ENCODE results near the gene SLC26A6. TPM values are rescaled to one million over a fixed set of nuclear protein-coding genes. Genes with fewer than 3 reads are reported as not detected.

SLC26A6 gene
- total RNA-seq, 4 donors from 2014 or later: 6.1 to 17.3 (median 10.1) TPM

DNA sequence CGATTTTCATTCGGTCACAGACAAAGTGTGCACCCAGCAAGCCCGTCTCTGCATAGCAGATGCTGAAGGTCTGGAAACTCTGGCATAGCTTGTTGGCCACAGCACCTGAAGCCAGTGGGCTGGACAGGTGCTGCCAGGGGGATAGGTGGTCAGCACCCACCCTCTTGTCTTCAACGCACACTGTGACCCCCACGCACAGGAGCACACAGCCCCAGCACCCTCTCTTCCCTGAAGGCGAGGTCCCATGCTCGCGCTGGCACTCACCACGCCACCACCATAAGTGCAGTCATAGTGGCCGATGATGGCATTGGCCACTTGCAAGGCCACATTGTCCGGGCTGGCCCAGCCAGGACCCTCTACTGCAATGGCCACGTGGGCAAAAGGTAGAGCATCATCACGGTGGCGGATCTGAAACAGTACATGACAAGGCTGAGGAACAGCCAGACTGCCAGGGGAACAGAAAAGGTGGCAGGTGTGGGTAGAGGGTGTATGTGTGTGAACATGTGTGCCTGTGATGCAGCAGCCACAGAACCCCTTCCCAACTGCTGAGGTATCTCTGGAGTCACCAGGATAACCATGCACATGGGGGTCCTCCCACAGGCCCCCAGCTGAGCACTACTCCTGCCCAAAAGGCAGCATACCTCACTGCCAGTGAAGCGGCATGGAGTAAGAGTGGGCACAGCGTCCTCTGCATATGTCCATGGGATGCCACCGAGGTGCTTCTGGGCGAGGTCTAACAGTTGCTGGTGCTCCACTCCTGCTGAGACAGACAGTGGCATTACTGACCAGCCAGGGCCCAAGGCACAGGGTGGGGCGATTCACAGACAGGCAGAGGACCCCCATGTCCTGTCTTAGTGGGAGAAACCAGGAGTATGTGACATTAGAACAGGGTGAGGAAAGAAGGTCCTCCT is 34.3 kb downstream of the SLC26A6 start:
- H3K36me3 ChIP-seq: peaks cover 0 to 61% of the 10 kb centered on the region in 2 donors
- ATAC-seq (peak in 1 of 2 donors; percentile 1), DNase-seq (no peak)
- H3K9me3 ChIP-seq: no peaks in the 10 kb centered on the region
- in situ Hi-C loops (cut with MboI; ENCODE audit: low sequenced_read_pairs in 4 of 4): no loop called here
- no peaks in the 10 kb centered on the region for H3K27me3 ChIP-seq
- intact Hi-C loops (cut with DNase I; ENCODE audit: low total_unique reads): loop anchor here (1.0 kb wide), 1 partner anchor 41 kb away; no protein-coding TSS in a partner anchor
- peak overlapping the region; percentile 85 to 98 (median 92) for H3K27ac ChIP-seq
- TF ChIP-seq, protein P1, sequence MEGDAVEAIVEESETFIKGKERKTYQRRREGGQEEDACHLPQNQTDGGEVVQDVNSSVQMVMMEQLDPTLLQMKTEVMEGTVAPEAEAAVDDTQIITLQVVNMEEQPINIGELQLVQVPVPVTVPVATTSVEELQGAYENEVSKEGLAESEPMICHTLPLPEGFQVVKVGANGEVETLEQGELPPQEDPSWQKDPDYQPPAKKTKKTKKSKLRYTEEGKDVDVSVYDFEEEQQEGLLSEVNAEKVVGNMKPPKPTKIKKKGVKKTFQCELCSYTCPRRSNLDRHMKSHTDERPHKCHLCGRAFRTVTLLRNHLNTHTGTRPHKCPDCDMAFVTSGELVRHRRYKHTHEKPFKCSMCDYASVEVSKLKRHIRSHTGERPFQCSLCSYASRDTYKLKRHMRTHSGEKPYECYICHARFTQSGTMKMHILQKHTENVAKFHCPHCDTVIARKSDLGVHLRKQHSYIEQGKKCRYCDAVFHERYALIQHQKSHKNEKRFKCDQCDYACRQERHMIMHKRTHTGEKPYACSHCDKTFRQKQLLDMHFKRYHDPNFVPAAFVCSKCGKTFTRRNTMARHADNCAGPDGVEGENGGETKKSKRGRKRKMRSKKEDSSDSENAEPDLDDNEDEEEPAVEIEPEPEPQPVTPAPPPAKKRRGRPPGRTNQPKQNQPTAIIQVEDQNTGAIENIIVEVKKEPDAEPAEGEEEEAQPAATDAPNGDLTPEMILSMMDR (IDR thresholded peaks at IDR 0.05 in 4 of 5, conservative IDR thresholded peaks at IDR 0.05 in 1 of 5): no peak
- TF ChIP-seq POLR2A (IDR thresholded peaks at IDR 0.05): no peak
- no peak overlapping the region for H3K4me3 ChIP-seq
- peaks cover 53 to 67% of the 10 kb centered on the region in 2 donors for H3K4me1 ChIP-seq

DNA sequence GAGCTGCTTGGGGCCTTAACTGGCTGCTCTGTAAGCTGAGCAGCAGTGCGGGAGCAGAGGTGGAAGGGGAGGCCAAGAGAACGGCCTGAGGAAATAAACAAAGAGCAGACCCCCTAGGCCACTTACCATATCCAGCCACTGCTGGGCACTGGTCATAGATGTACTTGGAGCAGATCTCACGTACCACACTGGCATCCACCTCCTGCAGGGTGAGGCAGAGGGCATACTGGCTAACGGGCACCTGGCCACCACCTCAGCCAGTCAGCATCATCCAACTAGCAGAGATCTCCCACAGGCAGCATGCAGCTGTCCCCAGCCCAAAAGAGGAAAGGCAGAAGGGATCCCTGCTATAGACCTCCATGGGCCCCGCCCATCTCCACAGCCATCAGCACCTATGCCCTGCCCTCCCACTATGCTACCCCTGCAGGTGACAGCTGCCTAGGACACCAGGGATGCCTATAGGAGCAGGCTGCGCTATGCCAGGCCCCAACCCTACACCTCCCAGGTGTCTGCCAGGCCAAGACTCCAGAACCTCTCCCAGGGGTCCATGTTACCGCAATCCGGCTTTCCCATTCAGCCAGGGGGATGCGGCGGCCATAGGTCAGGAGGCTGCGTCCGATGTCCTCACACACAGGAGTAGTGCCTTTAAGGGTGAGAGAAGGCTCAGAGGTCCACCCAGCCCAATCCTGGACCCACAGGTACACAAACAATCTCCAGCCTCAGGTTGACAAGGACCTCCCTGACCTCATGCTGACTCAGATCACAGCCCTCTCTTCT is 35.6 kb downstream of the SLC26A6 start:
- Histone ChIP-seq H3K4me1 (peaks cover 66 to 70% of the 10 kb centered on the region in 2 donors), H3K4me3 (peak overlapping the region in 1 of 4 donors; percentile 33), H3K36me3 (peaks cover 0 to 48% of the 10 kb centered on the region in 2 donors), H3K27me3 (no peaks in the 10 kb centered on the region), H3K9me3 (no peaks in the 10 kb centered on the region), H3K27ac (peak overlapping the region; percentile 85 to 98 (median 92))
- in situ Hi-C loops (cut with MboI; ENCODE audit: low sequenced_read_pairs in 4 of 4): no loop called here
- DNase-seq: peak; percentile 41 to 79
- intact Hi-C loops (cut with DNase I; ENCODE audit: low total_unique reads): no loop called here
- TF ChIP-seq POLR2A (IDR thresholded peaks at IDR 0.05): no peak
- TF ChIP-seq, protein P1 (IDR thresholded peaks at IDR 0.05 in 4 of 5, conservative IDR thresholded peaks at IDR 0.05 in 1 of 5): no peak
- ATAC-seq: peak in 1 of 2 donors; percentile 5

DNA sequence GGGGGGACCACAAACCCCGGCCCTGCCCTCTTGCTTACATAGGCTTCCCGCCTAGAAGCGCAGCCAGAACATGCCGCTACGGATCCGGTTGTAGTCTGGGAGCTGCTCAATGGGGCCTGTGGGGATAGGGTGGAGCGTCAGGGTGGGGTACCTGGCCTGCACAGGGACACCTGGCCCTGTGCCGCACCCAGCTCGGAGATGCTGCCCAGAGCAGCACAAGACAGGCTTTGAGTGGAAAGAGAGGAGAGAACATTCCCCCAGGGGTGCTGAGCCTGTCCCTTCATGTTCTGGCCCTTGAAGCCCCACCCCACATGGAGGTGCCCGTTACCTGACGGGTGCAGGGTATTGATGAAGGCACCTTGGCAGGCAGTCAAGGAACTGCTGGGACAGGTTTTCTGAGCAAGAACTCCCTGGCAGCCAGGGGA is 36.2 kb downstream of the SLC26A6 start:
- peak in 1 of 2 donors; percentile 54 for DNase-seq
- Histone ChIP-seq H3K27me3 (no peaks in the 10 kb centered on the region), H3K9me3 (no peaks in the 10 kb centered on the region), H3K4me3 (peak overlapping the region in 1 of 4 donors; percentile 33), H3K27ac (peak overlapping the region; percentile 85 to 98 (median 92)), H3K4me1 (peaks cover 69 to 70% of the 10 kb centered on the region in 2 donors), H3K36me3 (peaks cover 0 to 42% of the 10 kb centered on the region in 2 donors)
- in situ Hi-C loops (cut with MboI; ENCODE audit: low sequenced_read_pairs in 4 of 4): no loop called here
- intact Hi-C loops (cut with DNase I; ENCODE audit: low total_unique reads): no loop called here
- no peak for ATAC-seq
- TF ChIP-seq POLR2A (IDR thresholded peaks at IDR 0.05): no peak
- TF ChIP-seq, protein P1 (IDR thresholded peaks at IDR 0.05 in 4 of 5, conservative IDR thresholded peaks at IDR 0.05 in 1 of 5): no peak

DNA sequence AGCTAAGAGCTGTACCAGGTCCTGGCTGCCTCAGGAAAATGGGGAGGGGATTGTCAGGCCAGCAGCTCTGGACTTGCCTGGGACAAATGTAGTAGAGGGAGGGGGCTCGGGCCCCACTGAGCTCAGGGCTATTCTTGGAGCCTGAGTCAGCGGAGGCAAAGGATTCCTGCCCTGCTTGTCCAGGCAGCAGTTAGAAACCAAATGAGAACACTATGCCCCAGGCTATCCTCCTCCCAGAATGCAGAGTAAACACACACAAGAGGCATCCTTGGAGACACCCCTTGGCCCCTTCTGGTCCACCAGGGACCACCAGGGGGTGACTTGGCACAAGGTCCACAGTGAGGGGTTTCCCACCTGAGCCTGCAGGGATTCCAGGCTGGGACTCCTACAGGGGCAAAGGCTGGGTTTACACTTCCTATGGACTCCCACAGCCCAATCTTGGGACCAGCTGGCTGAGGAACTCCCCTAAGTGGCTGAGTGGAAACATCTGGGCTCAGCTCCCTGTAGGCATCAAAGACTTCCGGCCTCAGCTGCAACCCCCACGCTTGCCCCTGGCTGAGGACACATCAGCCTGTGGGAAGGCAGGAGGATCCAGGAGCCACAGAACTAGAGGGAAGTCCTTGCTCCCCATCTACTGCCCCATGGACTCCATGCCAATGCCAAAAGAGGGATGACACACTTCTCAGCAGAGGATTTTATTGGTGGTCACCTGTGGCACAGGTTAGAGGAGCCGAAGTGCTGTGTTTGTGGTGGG is 36.8 kb downstream of the SLC26A6 start:
- TF ChIP-seq POLR2A (IDR thresholded peaks at IDR 0.05): peak in 1 of 2 donors; percentile 52
- TF ChIP-seq, protein P1 (IDR thresholded peaks at IDR 0.05 in 4 of 5, conservative IDR thresholded peaks at IDR 0.05 in 1 of 5): no peak
- H3K9me3 ChIP-seq: no peaks in the 10 kb centered on the region
- peak overlapping the region; percentile 85 to 98 (median 92) for H3K27ac ChIP-seq
- DNase-seq: peak; percentile 89 to 93
- H3K4me1 ChIP-seq: peaks cover 67 to 70% of the 10 kb centered on the region in 2 donors
- in situ Hi-C loops (cut with MboI; ENCODE audit: low sequenced_read_pairs in 4 of 4): no loop called here
- peak overlapping the region in 1 of 4 donors; percentile 33 for H3K4me3 ChIP-seq
- H3K36me3 ChIP-seq: peaks cover 0 to 36% of the 10 kb centered on the region in 2 donors
- H3K27me3 ChIP-seq: no peaks in the 10 kb centered on the region
- intact Hi-C loops (cut with DNase I; ENCODE audit: low total_unique reads): no loop called here
- ATAC-seq: peak; percentile 75 to 82
